Measurements from ENCODE around the gene RECQL. TPM values are rescaled to one million over a fixed set of nuclear protein-coding genes. Genes with fewer than 3 reads are reported as not detected.

The RECQL gene
- total RNA-seq, 1 donor from 2014 or later = 55.3 TPM

- no peak for TF ChIP-seq CTCF (IDR thresholded peaks at IDR 0.05; ENCODE audit: insufficient read depth, low read length, poor library complexity, severe bottlenecking)
- no peak for DNase-seq (ENCODE audit: low read depth)
- H3K36me3 ChIP-seq (ENCODE audit: control insufficient read depth, insufficient read depth, low read length) = peaks cover 2% of the 10 kb centered on the region
- peak overlapping the region; percentile 96 for H3K4me3 ChIP-seq (ENCODE audit: low read depth, low read length)
- no peaks in the 10 kb centered on the region for H3K27me3 ChIP-seq (ENCODE audit: control insufficient read depth, insufficient read depth, low read length)
These were observed 695 bp upstream of the RECQL start for GRCh38 chr12:21502164-21502496.

- no peak for TF ChIP-seq CTCF (IDR thresholded peaks at IDR 0.05; ENCODE audit: insufficient read depth, low read length, poor library complexity, severe bottlenecking)
- no peak for DNase-seq (ENCODE audit: low read depth)
- Histone ChIP-seq H3K36me3 (ENCODE audit: control insufficient read depth, insufficient read depth, low read length) (peaks cover 2% of the 10 kb centered on the region), H3K27me3 (ENCODE audit: control insufficient read depth, insufficient read depth, low read length) (no peaks in the 10 kb centered on the region), H3K4me3 (ENCODE audit: low read depth, low read length) (peak overlapping the region; percentile 96)
These were observed 613 bp downstream of the RECQL start for GRCh38 chr12:21500786-21501257.

GRCh38 chr12:21499765-21500164 lies 1.7 kb downstream of the RECQL start:
- no peak for DNase-seq (ENCODE audit: low read depth)
- Histone ChIP-seq H3K4me3 (ENCODE audit: low read depth, low read length) (no peak overlapping the region), H3K36me3 (ENCODE audit: control insufficient read depth, insufficient read depth, low read length) (peaks cover 2% of the 10 kb centered on the region), H3K27me3 (ENCODE audit: control insufficient read depth, insufficient read depth, low read length) (no peaks in the 10 kb centered on the region)
- TF ChIP-seq CTCF (IDR thresholded peaks at IDR 0.05; ENCODE audit: insufficient read depth, low read length, poor library complexity, severe bottlenecking) = no peak

- Histone ChIP-seq H3K4me3 (ENCODE audit: low read depth, low read length) (no peak overlapping the region), H3K27me3 (ENCODE audit: control insufficient read depth, insufficient read depth, low read length) (no peaks in the 10 kb centered on the region), H3K36me3 (ENCODE audit: control insufficient read depth, insufficient read depth, low read length) (peaks cover 1% of the 10 kb centered on the region)
- DNase-seq (ENCODE audit: low read depth) = no peak
- no peak for TF ChIP-seq CTCF (IDR thresholded peaks at IDR 0.05; ENCODE audit: insufficient read depth, low read length, poor library complexity, severe bottlenecking)
These were observed 15.4 kb downstream of the RECQL start for GRCh38 chr12:21485998-21486397.

GRCh38 chr12:21483531-21483930 lies 17.9 kb downstream of the RECQL start:
- Histone ChIP-seq H3K4me3 (ENCODE audit: low read depth, low read length) (no peak overlapping the region), H3K36me3 (ENCODE audit: control insufficient read depth, insufficient read depth, low read length) (peaks cover 2% of the 10 kb centered on the region)
- TF ChIP-seq CTCF (IDR thresholded peaks at IDR 0.05; ENCODE audit: insufficient read depth, low read length, poor library complexity, severe bottlenecking) = no peak

GRCh38 chr12:21478756-21479455 lies 22.5 kb downstream of the RECQL start:
- H3K27me3 ChIP-seq (ENCODE audit: control insufficient read depth, insufficient read depth, low read length) = no peaks in the 10 kb centered on the region
- TF ChIP-seq CTCF (IDR thresholded peaks at IDR 0.05; ENCODE audit: insufficient read depth, low read length, poor library complexity, severe bottlenecking) = no peak
- DNase-seq (ENCODE audit: low read depth) = no peak
- peaks cover 2% of the 10 kb centered on the region for H3K36me3 ChIP-seq (ENCODE audit: control insufficient read depth, insufficient read depth, low read length)
- H3K4me3 ChIP-seq (ENCODE audit: low read depth, low read length) = no peak overlapping the region

More at GRCh38 chr12:21483531-21483930, 17.9 kb downstream of the RECQL start:
- H3K27me3 ChIP-seq (ENCODE audit: control insufficient read depth, insufficient read depth, low read length) = no peaks in the 10 kb centered on the region
- DNase-seq (ENCODE audit: low read depth) = no peak

Data from kidney epithelial cell (primary cell).